ENCODE data around the gene SPINK7. TPM values are rescaled to one million over a fixed set of nuclear protein-coding genes. Genes with fewer than 3 reads are reported as not detected.

SPINK7 gene
- total RNA-seq, 1 experiment from 2014 or later, result not detected

GRCh38 chr5:148306446-148306845 is 5.8 kb upstream of the SPINK7 start:
- Histone ChIP-seq H3K4me2 (no peak overlapping the region), H3K79me2 (ENCODE audit: low read depth) (no peaks in the 10 kb centered on the region), H4K20me1 (ENCODE audit: insufficient read depth) (no peaks in the 10 kb centered on the region; the same call in 1 of the 2 replicates), H3K36me3 (ENCODE audit: low read depth) (no peaks in the 10 kb centered on the region), H3K27ac (no peak overlapping the region), H3K4me3 (no peak overlapping the region), H3K9me3 (ENCODE audit: insufficient read depth, low read depth) (no peaks in the 10 kb centered on the region), H3K27me3 (ENCODE audit: insufficient read depth, low read depth) (no peaks in the 10 kb centered on the region), H3K4me1 (replicated peaks; ENCODE audit: insufficient read depth) (no peaks in the 10 kb centered on the region), H3F3A (ENCODE audit: insufficient read depth, low read depth) (no peaks in the 10 kb centered on the region), H2AFZ (no peak overlapping the region), H3K9me2 (ENCODE audit: insufficient read depth) (no peaks in the 10 kb centered on the region)
- DNase-seq, result no peak
- ChIA-PET CTCF (no interaction called here), POLR2A (ENCODE audit: unreplicated experiment) (no interaction called here)
- no TSS peak for BruUV-seq (replicated peaks)
- intact Hi-C loops (cut with micrococcal nuclease; ENCODE audit: unreplicated experiment), result no loop called here
- no peak for TF ChIP-seq EZH2 (IDR thresholded peaks at IDR 0.05; ENCODE audit: low read depth)
- TF ChIP-seq CTCF (conservative IDR thresholded peaks at IDR 0.05), result no peak

- BruUV-seq (replicated peaks), result no TSS peak
- no peaks in the 10 kb centered on the region for H3K27me3 ChIP-seq (ENCODE audit: insufficient read depth, low read depth)
- intact Hi-C loops (cut with micrococcal nuclease; ENCODE audit: unreplicated experiment), result no loop called here
- H3K4me1 ChIP-seq (replicated peaks; ENCODE audit: insufficient read depth), result no peaks in the 10 kb centered on the region
- no peak for DNase-seq
- H3K79me2 ChIP-seq (ENCODE audit: low read depth), result no peaks in the 10 kb centered on the region
- H3K4me3 ChIP-seq, result no peak overlapping the region
- no peak overlapping the region for H3K4me2 ChIP-seq
- H3K9me3 ChIP-seq (ENCODE audit: insufficient read depth, low read depth), result no peaks in the 10 kb centered on the region
- H3K9me2 ChIP-seq (ENCODE audit: insufficient read depth), result no peaks in the 10 kb centered on the region
- no peak for TF ChIP-seq CTCF (conservative IDR thresholded peaks at IDR 0.05)
- no peak for TF ChIP-seq EZH2 (IDR thresholded peaks at IDR 0.05; ENCODE audit: low read depth)
- H2AFZ ChIP-seq, result no peak overlapping the region
- POLR2A ChIA-PET (ENCODE audit: unreplicated experiment), result no interaction called here
- no peaks in the 10 kb centered on the region for H4K20me1 ChIP-seq (ENCODE audit: insufficient read depth)
- H3K27ac ChIP-seq, result no peak overlapping the region
- no peaks in the 10 kb centered on the region for H3F3A ChIP-seq (ENCODE audit: insufficient read depth, low read depth)
- no peaks in the 10 kb centered on the region for H3K36me3 ChIP-seq (ENCODE audit: low read depth)
- CTCF ChIA-PET, result no interaction called here
Measured at GRCh38 chr5:148309019-148309418, 3.2 kb upstream of the SPINK7 start.

- BruUV-seq (replicated peaks), result no TSS peak
Measured at GRCh38 chr5:148309746-148310145, 2.5 kb upstream of the SPINK7 start.

More at GRCh38 chr5:148309746-148310145, 2.5 kb upstream of the SPINK7 start:
- Histone ChIP-seq H3K79me2 (ENCODE audit: low read depth) (no peaks in the 10 kb centered on the region), H3K4me3 (no peak overlapping the region), H3K4me1 (replicated peaks; ENCODE audit: insufficient read depth) (no peaks in the 10 kb centered on the region), H3K9me3 (ENCODE audit: insufficient read depth, low read depth) (no peaks in the 10 kb centered on the region), H4K20me1 (ENCODE audit: insufficient read depth) (no peaks in the 10 kb centered on the region), H3K27ac (no peak overlapping the region), H3K27me3 (ENCODE audit: insufficient read depth, low read depth) (no peaks in the 10 kb centered on the region), H3K4me2 (no peak overlapping the region), H3K36me3 (ENCODE audit: low read depth) (no peaks in the 10 kb centered on the region), H3K9me2 (ENCODE audit: insufficient read depth) (no peaks in the 10 kb centered on the region), H2AFZ (no peak overlapping the region), H3F3A (ENCODE audit: insufficient read depth, low read depth) (no peaks in the 10 kb centered on the region)
- ChIA-PET POLR2A (ENCODE audit: unreplicated experiment) (no interaction called here), CTCF (no interaction called here)
- no peak for TF ChIP-seq CTCF (conservative IDR thresholded peaks at IDR 0.05)
- no peak for TF ChIP-seq EZH2 (IDR thresholded peaks at IDR 0.05; ENCODE audit: low read depth)
- intact Hi-C loops (cut with micrococcal nuclease; ENCODE audit: unreplicated experiment), result no loop called here
- no peak for DNase-seq
